ENCODE measurements around the gene CAV1.
"Not testable (repeated sequence)": the region's sequence is repeated elsewhere in the genome, so short reads cannot be mapped to it uniquely, and the experiment has no call there.

The CAV1 gene

GRCh38 chr7:116582806-116583444 is 58.1 kb downstream of the CAV1 start:
- peak; percentile 67 for DNase-seq (ENCODE audit: low spot score)

DNA sequence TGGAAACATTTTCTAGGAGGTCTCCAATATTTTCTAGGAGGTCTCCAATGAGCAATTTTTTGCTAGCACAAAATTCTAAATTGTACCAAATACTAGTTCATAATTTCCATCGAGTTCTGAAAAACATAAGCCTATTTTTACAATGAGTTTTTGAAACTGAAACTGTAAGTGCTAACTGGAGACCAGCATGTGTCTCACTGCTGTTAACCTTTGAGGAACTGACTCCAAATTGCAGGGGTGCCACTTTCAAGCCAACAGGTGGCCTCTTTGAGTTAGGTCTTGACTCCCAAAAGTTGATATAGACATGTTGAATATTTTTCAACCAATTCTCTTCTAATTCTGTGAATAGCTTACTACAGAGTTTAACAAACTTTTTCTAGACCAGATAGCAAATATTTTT is 58.8 kb downstream of the CAV1 start:
- DNase-seq (ENCODE audit: low spot score) = no peak

DNA sequence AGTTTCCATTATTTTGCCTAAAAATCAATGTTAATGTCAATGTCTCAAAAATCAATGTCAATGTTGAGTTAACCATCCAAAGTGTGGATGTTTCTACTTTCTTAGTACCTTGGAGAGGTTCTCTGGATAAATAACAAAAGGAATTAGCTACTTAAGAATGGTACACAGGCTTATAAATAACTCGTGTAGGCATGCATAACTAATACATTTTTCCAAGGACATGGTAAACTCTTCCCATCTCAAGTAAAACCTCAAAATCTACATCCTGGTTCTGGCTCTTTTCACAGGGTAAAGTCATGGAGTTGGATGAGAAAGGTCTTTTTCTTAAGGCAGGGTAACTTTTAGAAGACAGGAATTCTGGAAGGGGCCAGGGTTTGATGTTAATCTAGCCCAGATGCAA is 59.9 kb downstream of the CAV1 start:
- no peak for DNase-seq (ENCODE audit: low spot score)

DNA sequence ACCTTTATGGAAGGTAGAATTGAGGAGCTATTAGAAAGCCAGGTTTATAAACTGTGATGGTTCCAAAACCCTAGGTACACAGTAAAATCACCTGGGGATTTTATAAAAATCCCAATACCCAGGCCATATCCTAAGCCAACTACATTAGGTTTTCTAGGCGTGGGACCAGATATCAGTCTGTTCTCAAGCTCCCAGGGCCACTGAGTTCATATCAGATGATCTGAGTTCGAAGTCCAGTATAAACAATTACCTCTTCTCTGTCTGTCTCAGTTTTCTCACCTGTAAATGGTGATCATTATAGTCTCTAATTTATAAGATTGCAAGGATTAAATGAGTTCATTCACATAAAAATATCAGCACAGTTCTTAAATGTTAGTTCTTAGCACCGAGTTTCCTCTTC is 60.6 kb downstream of the CAV1 start:
- no peak for DNase-seq (ENCODE audit: low spot score)

GRCh38 chr7:116585967-116586366 is 61.1 kb downstream of the CAV1 start:
- DNase-seq (ENCODE audit: low spot score) = no peak

GRCh38 chr7:116587200-116587599 is 62.4 kb downstream of the CAV1 start:
- not testable (repeated sequence) for DNase-seq (ENCODE audit: low spot score)

- DNase-seq (ENCODE audit: low spot score) = peak; percentile 50
Measured at GRCh38 chr7:116588225-116588624, 63.4 kb downstream of the CAV1 start.

GRCh38 chr7:116588641-116589594 is 64.1 kb downstream of the CAV1 start:
- DNase-seq (ENCODE audit: low spot score) = peak; percentile 40

DNA sequence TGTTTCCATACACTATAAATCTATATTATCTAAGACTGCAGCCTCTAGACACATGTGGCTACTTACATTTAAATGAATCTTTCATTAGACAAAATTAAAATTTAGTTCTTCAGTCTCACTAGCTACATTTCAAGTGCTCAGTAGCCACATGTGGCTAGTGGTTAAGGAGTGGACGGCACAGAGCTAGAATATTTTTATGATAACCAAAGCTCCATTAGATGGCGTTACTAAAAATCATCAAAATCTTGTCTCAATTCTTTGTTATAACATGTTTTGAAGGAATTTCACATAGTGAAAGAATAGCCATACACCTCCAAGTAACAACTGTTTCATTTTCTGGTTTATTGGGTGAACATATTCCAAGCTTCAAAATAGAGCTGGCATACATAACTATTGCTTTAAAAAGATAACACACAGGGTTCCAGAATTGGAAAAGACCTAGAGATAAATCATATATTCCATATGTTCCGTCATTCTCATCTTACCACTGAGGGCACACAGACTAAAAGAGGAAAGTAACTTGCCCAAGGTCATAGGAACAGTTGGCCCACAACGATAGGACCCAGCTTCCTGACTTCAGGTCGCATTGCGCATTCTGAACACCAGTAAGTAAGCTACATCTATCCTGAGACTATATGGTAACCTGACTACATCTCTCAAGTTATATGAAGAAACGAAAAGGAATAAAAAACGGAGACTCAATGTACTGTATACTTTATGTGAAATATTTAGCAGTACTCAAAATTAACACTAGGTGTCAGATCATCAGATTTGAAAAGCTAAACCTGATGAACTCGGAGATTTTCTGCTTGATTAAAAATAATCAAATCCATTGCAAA is 66.6 kb downstream of the CAV1 start:
- DNase-seq (ENCODE audit: low spot score) = peak; percentile 29

DNA sequence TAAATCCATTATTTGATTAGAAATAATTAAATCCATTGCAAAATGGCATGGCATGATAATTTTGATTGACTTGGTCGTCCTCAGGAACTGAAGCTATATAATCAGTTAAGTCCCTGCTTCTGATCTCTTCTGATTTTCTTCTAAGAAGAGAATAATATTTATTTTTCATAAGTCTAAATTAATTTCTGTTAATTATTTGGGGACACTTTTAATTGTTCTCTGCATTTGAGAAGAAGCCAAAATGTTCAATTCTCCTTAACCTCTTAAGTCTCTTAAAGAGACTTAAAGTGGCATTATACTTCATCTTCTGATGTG is 67.2 kb downstream of the CAV1 start:
- no peak for DNase-seq (ENCODE audit: low spot score)

- no peak for DNase-seq (ENCODE audit: low spot score)
Measured at GRCh38 chr7:116592445-116592844, 67.6 kb downstream of the CAV1 start.

- DNase-seq (ENCODE audit: low spot score) = no peak
Measured at GRCh38 chr7:116593359-116594075, 68.7 kb downstream of the CAV1 start.

DNA sequence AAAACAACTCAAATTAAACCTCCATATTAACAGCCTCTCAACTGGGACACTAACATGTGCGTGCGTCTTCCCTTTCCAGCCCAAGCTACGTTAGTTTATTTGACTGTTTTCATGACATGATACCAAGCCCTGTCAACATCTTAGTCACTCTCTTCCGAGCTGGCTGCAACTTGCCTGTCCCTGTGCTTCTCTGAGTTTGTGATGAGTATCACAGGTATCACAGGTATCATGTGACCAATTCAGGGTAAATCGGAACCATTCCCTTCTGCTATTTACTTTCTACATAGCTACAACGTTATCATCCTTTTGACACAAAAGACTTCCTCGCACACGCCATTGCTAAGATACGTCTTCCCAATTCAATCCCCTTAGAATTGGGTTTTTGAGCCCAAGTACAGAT is 70.2 kb downstream of the CAV1 start:
- DNase-seq (ENCODE audit: low spot score) = no peak

DNA sequence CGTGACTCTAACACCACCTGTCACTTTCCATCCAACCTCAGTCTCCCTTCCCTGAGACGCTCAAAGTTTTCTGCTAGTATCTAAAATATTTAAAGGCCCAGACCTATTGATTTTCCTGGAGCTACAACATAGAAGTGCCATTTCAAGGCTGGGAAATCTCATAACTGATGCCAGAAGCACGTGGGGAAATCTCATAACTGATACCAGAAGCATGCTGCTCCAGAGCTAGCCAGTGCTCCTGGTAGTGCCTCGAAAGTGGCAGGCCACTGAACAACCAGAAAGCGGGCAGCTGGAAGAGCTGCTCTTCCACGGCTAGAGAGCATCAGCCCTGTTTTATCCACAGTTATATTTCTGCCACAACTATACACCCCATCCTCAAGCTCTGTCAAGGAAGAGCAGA is 72.5 kb downstream of the CAV1 start:
- no peak for DNase-seq (ENCODE audit: low spot score)

GRCh38 chr7:116598278-116598677 is 73.4 kb downstream of the CAV1 start:
- DNase-seq (ENCODE audit: low spot score) = peak; percentile 35

DNA sequence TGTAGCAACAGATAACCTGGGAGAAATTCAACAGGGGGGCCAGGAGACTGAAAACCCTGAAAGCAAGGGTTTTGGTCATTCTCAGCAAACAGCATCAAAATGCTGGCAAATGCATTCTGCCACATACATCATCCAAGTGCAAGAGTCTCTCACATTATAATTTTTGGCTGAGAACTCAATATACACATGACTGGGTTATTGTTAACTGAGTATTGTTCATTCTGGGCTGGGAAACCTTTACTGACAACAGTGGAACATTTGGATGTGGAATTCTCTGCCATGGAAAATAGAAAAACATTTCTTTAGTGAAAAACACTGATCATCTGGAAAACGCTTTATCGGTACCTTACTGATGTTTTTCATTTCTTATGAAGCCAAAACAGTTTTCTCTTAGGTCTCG is 74.0 kb downstream of the CAV1 start:
- no peak for DNase-seq (ENCODE audit: low spot score)

GRCh38 chr7:116601426-116601825 is 76.6 kb downstream of the CAV1 start:
- DNase-seq (ENCODE audit: low spot score) = no peak

GRCh38 chr7:116607299-116607698 is 82.5 kb downstream of the CAV1 start:
- DNase-seq (ENCODE audit: low spot score) = no peak

DNA sequence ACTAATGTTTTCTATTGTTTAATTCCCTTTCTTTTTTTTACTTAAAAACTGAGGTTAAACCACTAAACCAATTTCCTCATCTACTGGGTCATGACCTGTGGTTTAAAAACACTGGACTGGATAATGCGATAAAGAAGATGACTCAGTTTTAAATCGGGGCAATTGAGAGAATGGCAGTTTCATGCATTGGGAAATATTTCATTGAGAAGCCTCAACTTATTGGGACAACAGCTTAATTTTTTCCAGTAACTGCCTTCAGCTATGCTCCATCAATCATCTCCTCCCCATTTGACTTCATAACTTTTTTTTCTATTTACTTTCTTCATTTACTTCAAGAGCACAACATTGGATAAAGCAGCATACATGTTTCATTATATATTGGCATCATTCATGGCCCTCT is 85.4 kb downstream of the CAV1 start:
- DNase-seq (ENCODE audit: low spot score) = peak; percentile 26

DNA sequence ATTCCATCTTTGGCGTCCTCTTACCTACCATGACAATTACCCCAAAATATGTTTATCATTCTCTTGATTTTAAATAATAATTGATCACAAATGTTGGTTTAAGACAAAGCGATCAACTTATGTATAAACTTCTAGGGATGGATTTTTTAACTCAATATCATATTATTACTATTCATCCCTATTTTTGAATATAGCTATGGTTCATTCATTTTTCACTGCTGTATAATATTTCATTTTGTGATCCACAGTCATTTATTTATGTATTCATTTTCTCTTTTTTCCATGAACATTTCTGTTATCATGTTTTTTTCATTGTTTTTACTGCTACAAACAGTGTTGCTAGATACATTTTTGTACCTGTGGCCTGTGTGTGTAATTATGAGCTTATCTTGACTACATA is 85.9 kb downstream of the CAV1 start:
- no peak for DNase-seq (ENCODE audit: low spot score)
